Measurements from ENCODE around the gene PEX14. TPM values are rescaled to one million over a fixed set of nuclear protein-coding genes. Genes with fewer than 3 reads are reported as not detected.

Gene PEX14
- total RNA-seq, 3 donors from 2014 or later, result 12.5 to 16.1 (median 14.8) TPM

GRCh38 chr1:10612436-10613160, 137.8 kb downstream of the PEX14 start:
- no peak overlapping the region for H3K4me3 ChIP-seq
- no peak for TF ChIP-seq CTCF (IDR thresholded peaks at IDR 0.05)
- TF ChIP-seq POLR2AphosphoS5 (IDR thresholded peaks at IDR 0.05), result no peak
- TF ChIP-seq POLR2A (IDR thresholded peaks at IDR 0.05), result no peak
- no peaks in the 10 kb centered on the region for H3K36me3 ChIP-seq
- H3K4me1 ChIP-seq, result no peaks in the 10 kb centered on the region
- intact Hi-C loops (cut with DNase I; ENCODE audit: low total_unique reads), result no loop called here
- peak in 1 of 2 donors; percentile 20 for DNase-seq (ENCODE audit: low spot score in 2 of 2)
- no peaks in the 10 kb centered on the region for H3K9me3 ChIP-seq
- H3K27me3 ChIP-seq, result no peaks in the 10 kb centered on the region
- no peak overlapping the region for H3K27ac ChIP-seq

- no peaks in the 10 kb centered on the region for H3K27me3 ChIP-seq
- peak in 1 of 2 donors; percentile 47 for DNase-seq (ENCODE audit: low spot score in 2 of 2)
- TF ChIP-seq POLR2A (IDR thresholded peaks at IDR 0.05) (no peak), POLR2AphosphoS5 (IDR thresholded peaks at IDR 0.05) (no peak), CTCF (IDR thresholded peaks at IDR 0.05) (no peak)
Measured at GRCh38 chr1:10613340-10613739, 138.6 kb downstream of the PEX14 start.

GRCh38 chr1:10613861-10614260, 139.1 kb downstream of the PEX14 start:
- peak in 1 of 2 donors; percentile 27 for DNase-seq (ENCODE audit: low spot score in 2 of 2)
- TF ChIP-seq CTCF (IDR thresholded peaks at IDR 0.05) (no peak), POLR2A (IDR thresholded peaks at IDR 0.05) (no peak), POLR2AphosphoS5 (IDR thresholded peaks at IDR 0.05) (no peak)
- Histone ChIP-seq H3K36me3 (no peaks in the 10 kb centered on the region), H3K4me1 (no peaks in the 10 kb centered on the region), H3K27me3 (no peaks in the 10 kb centered on the region), H3K27ac (no peak overlapping the region), H3K4me3 (no peak overlapping the region), H3K9me3 (no peaks in the 10 kb centered on the region)
- intact Hi-C loops (cut with DNase I; ENCODE audit: low total_unique reads), result no loop called here

More at GRCh38 chr1:10613340-10613739, 138.6 kb downstream of the PEX14 start:
- no peaks in the 10 kb centered on the region for H3K4me1 ChIP-seq
- no peak overlapping the region for H3K4me3 ChIP-seq
- intact Hi-C loops (cut with DNase I; ENCODE audit: low total_unique reads), result no loop called here
- H3K36me3 ChIP-seq, result no peaks in the 10 kb centered on the region
- H3K27ac ChIP-seq, result no peak overlapping the region
- H3K9me3 ChIP-seq, result no peaks in the 10 kb centered on the region

GRCh38 chr1:10614377-10615225, 139.9 kb downstream of the PEX14 start:
- TF ChIP-seq POLR2A (IDR thresholded peaks at IDR 0.05) (no peak), CTCF (IDR thresholded peaks at IDR 0.05) (no peak), POLR2AphosphoS5 (IDR thresholded peaks at IDR 0.05) (no peak)
- Histone ChIP-seq H3K9me3 (no peaks in the 10 kb centered on the region), H3K4me1 (no peaks in the 10 kb centered on the region), H3K4me3 (no peak overlapping the region), H3K36me3 (no peaks in the 10 kb centered on the region), H3K27ac (no peak overlapping the region), H3K27me3 (no peaks in the 10 kb centered on the region)
- intact Hi-C loops (cut with DNase I; ENCODE audit: low total_unique reads), result no loop called here
- peak in 1 of 2 donors; percentile 17 for DNase-seq (ENCODE audit: low spot score in 2 of 2)

- TF ChIP-seq POLR2AphosphoS5 (IDR thresholded peaks at IDR 0.05) (no peak), POLR2A (IDR thresholded peaks at IDR 0.05) (no peak), CTCF (IDR thresholded peaks at IDR 0.05) (no peak)
- intact Hi-C loops (cut with DNase I; ENCODE audit: low total_unique reads), result no loop called here
- Histone ChIP-seq H3K36me3 (no peaks in the 10 kb centered on the region), H3K4me3 (peak overlapping the region in 1 of 3 donors; percentile 2), H3K27me3 (no peaks in the 10 kb centered on the region), H3K27ac (no peak overlapping the region), H3K4me1 (no peaks in the 10 kb centered on the region), H3K9me3 (no peaks in the 10 kb centered on the region)
- peak in 1 of 2 donors; percentile 20 for DNase-seq (ENCODE audit: low spot score in 2 of 2)
Measured at GRCh38 chr1:10615332-10615731, 140.6 kb downstream of the PEX14 start.

All from breast epithelium (tissue), 4 donors.